K562 (cell line): Measurements from ENCODE around the gene LTBR. TPM values are rescaled to one million over a fixed set of nuclear protein-coding genes. Genes with fewer than 3 reads are reported as not detected.
A peak's percentile ranks its signal among the peaks of the same experiment; 100 is the strongest.

Experiments used
- CHAMP1 ChIP-seq: fragments of 450-650 bp; IDR thresholded peaks from 2 replicates; pipeline ENCODE4 v1.6.1; 2016; ENCODE audit warnings: mild to moderate bottlenecking
- CTCFL ChIP-seq: IDR thresholded peaks from 2 replicates; pipeline ENCODE4 v1.6.1; 2011; ENCODE audit warnings: borderline replicate concordance, low read depth, mild to moderate bottlenecking, moderate library complexity, low read length; ENCODE audit not compliant: insufficient read depth, poor library complexity, severe bottlenecking
- FOXA3 ChIP-seq, 2 experiments: fragments of 450-650 bp in 1 of 2; sonication (generic) in 1 of 2; formaldehyde crosslinking; IDR thresholded peaks in 1 of 2; conservative IDR thresholded peaks in 1 of 2; 2 replicates each; pipeline versions ENCODE4 v1.4.0 to v1.8.0; 2020 to 2022; ENCODE audit warnings: mild to moderate bottlenecking in 2 of 2, missing genetic modification reagents in 1 of 2
- IFI16 ChIP-seq: fragments of 250-450 bp; sonication (Bioruptor Pico); IDR thresholded peaks from 2 replicates; pipeline ENCODE4 v2.1.2; 2022; ENCODE audit warnings: mild to moderate bottlenecking, inconsistent platforms
- KLF1 ChIP-seq: fragments of 450-650 bp; IDR thresholded peaks from 2 replicates; pipeline ENCODE4 v1.6.1; 2016; ENCODE audit warnings: missing genetic modification characterization, missing compliant biosample characterization
- MAX ChIP-seq: sonication (generic); formaldehyde crosslinking; IDR thresholded peaks from 2 replicates; pipeline ENCODE4 v1.9.0; 2022; ENCODE audit warnings: mild to moderate bottlenecking, missing genetic modification reagents
- NR2C2 ChIP-seq, 2 experiments: fragments of 200-800 bp in 1 of 2; sonication (Bioruptor generic) in 1 of 2; sonication (generic) in 1 of 2; formaldehyde crosslinking in 1 of 2; IDR thresholded peaks; 2 replicates each; pipeline versions ENCODE4 v1.6.1 to v1.8.0; 2016 to 2022; ENCODE audit warnings: mild to moderate bottlenecking in 1 of 2, missing compliant biosample characterization in 1 of 2, missing genetic modification characterization in 1 of 2, missing genetic modification reagents in 1 of 2
- RFX5 ChIP-seq: IDR thresholded peaks from 2 replicates; pipeline ENCODE4 v1.6.1; 2011; ENCODE audit warnings: low read depth, mild to moderate bottlenecking, improper control_type of control experiment, low read length
- SAFB ChIP-seq: fragments of 200-400 bp; formaldehyde crosslinking; IDR thresholded peaks from 2 replicates; pipeline ENCODE4 v1.6.1; 2017; ENCODE audit warnings: low read depth, low read length, borderline replicate concordance
- THRA ChIP-seq: fragments of 450-650 bp; IDR thresholded peaks from 2 replicates; pipeline ENCODE4 v1.6.1; 2017; ENCODE audit warnings: mild to moderate bottlenecking, moderate library complexity
- ZBTB9 ChIP-seq: fragments of 450-650 bp; formaldehyde crosslinking; IDR thresholded peaks from 2 replicates; pipeline ENCODE4 v1.4.0; 2020; ENCODE audit warnings: mild to moderate bottlenecking, moderate library complexity
- ZNF592 ChIP-seq: fragments of 450-650 bp; IDR thresholded peaks from 2 replicates; pipeline ENCODE4 v1.6.1; 2017; ENCODE audit warnings: antibody characterized with exemption, mild to moderate bottlenecking
- polyA plus RNA-seq, 8 experiments: library from polyadenylated mRNA; depleted of rRNA in 4 of 8; stranded (reverse) in 5 of 8; unstranded in 3 of 8; fragments of >200 nt; fragmentation: Nextera tagmentation in 2 of 8; fragmentation: Illumina TruSeq in 1 of 8; extraction: Ambion mirVana in 2 of 8; extraction: Trizol in 1 of 8; gene quantifications; 2 replicates each; pipeline versions ENCODE4 v1.2.1 to v1.2.3, GENCODE V29; 2011 to 2014; ENCODE audit warnings: inconsistent platforms in 1 of 8, missing spikeins in 1 of 8
- total RNA-seq, 7 experiments: library from RNA; depleted of rRNA in 6 of 7; stranded (reverse); fragments of >200 nt in 6 of 7; fragmentation: Illumina TruSeq in 2 of 7; extraction: Trizol in 2 of 7; gene quantifications; 2 replicates each; pipeline versions ENCODE4 v1.2.1 to v1.2.3, GENCODE V29; 2011 to 2021; ENCODE audit warnings: low replicate concordance in 1 of 7

LTBR gene
- total and polyA plus RNA-seq, 9 of the 15 experiments (the other 6 are each of a cell fraction or from before 2014, with no cell fraction given) = 0.96 to 69.0 (median 35.3) TPM

GRCh38 chr12:6336889-6337853, 46.8 kb upstream of the LTBR start (continued):
- TF ChIP-seq CTCFL (no peak), THRA (no peak), MAX (CRISPR knock-in tag) (no peak), KLF1 (tag) (no peak), ZBTB9 (CRISPR knock-in tag) (no peak), NR2C2 (CRISPR knock-in tag; IDR thresholded peaks at IDR 0.05) (no peak), NR2C2 (tag; IDR thresholded peaks at IDR 0.05) (peak; percentile 16; the same call in 1 of the 2 replicates), IFI16 (CRISPR knock-in tag) (no peak), ZNF592 (peak; percentile 75; the same call in 1 of the 2 replicates), RFX5 (no peak), FOXA3 (CRISPR knock-in tag; conservative IDR thresholded peaks at IDR 0.05 in 1 of 2, IDR thresholded peaks at IDR 0.05 in 1 of 2) (no peak), CHAMP1 (no peak), SAFB (no peak)
